HG03432 (cell line): Measurements from ENCODE around the gene TSPAN18.

Source experiments
- ATAC-seq: cut with Tn5 transposase; IDR thresholded peaks from one replicate; pipeline ENCODE4 v1.9.1; 2021; ENCODE audit warnings: mild to moderate bottlenecking, moderate library complexity; ENCODE audit not compliant: unreplicated experiment

Gene TSPAN18

DNA sequence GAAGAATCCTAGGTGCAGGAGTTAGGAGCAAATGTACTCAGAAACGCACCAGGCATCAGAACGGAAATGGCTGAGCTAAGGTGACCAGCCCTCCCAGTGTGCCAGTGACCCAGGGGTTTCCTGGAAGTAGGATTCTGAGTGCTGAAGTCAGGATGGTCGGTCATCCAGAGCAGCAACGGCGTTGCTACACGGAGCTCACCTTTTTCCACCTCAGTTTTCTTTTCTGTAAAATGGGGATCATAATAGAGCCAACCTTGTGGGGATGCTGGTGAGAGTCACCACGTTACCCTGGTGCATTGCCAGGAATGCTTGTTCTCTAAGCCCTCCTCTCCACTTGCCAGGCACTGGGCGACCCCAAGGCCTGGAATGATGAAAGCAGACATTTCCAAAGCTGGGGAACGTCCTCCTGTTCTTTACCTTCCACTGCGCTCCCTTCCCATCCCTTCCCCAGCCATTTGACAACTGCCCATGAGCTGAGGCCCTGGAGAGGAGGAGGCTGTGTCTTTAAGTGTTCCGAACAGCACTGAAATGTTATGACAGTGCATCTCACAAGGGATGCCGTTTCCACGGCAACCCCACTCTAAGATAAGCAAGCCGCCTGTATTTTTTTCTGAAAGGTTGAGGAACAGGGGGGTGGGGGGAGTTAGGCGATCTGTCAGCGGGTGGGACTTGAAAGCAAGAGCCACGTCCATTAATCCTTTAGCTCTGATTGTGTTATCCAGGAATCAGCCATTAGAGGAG lies 66.8 kb downstream of the TSPAN18 start:
- ATAC-seq = no peak

DNA sequence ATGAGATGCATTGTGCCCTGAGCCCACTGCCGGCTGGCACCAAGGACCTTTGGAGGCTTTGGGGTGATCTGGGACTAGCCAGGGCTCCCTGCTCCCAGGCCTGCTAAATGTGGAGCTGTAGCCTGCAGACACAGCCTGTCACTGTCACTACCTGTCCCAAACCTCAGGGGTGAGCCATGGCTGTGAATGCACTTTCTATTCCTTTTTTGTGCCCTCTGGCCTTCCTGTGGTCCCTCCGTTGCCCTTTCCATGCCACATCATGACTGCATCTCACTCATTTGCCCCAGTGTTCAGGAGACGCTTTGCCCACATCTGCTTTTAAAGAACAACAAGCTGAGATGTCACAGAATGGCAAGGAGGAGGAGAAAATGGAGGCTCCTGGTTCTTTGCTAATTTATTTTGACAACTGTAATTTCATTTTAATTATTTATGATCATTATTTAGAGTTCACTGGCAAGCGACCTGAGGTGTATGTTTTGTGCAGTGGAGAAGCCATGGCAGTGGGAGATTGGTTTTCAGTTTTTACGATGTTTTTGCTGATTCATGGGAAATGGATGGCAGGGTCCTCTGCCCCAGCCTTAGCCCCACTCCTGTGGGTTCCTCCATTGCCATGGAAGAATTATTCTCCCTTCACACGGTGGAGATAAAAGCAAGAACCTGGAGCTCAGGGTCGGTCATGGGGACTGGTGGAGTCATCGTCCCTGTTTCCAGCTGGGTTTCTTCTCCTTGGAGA lies 69.2 kb downstream of the TSPAN18 start:
- no peak for ATAC-seq

GRCh38 chr11:44797051-44797450 lies 70.3 kb downstream of the TSPAN18 start:
- no peak for ATAC-seq

DNA sequence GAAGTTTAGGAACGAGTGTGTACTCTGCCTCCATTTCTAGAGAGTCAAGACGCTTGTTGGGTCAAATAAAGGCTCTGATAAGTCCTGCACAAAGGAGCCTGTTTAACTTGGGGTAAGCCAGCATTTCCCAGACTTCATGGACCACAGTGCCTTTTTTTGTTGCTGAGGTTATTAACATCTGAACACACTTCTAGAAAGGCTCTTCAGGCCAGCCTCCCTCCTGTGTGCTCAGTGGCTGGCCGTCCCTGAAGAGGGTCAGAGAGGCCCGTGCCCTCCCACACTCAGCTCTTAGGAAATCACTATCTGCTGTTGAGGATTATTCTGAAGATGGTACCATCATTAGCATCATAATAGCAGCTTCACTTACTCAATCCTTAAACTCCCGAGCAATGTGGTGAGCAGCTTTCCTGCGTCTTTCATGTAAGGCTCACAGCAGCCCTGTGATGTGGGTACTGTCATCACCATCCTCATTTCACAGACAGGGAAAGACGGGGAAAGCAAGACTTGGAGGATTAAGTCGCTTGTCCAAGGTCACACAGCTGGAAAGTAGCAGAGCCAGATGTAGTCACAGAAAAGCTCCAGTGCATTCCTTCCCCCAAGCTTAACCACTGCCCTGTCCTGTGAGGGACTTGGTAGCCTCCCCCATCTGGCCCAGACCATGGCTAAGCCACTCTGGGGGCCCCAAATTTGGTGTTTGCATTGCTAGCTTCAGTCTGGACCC lies 71.3 kb downstream of the TSPAN18 start:
- no peak for ATAC-seq

DNA sequence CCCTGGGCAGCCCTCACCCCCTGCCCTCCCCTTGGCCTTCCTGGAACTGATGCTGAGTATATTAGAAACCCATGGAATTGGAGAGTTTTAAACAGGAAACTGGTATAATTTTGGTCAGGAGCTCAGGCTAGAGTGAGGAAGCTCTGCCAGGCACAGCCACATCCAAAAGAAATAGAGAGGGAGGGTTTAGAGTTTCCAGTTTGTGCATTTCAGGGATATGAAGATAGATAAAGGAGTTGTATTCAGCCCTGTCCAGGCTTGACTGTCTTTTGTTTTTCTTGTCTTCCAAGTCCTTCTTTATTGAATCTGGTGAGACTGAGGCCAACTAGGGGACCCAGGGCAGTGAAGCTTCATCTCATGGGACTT lies 71.8 kb downstream of the TSPAN18 start:
- ATAC-seq = no peak

GRCh38 chr11:44799012-44799411 lies 72.2 kb downstream of the TSPAN18 start:
- no peak for ATAC-seq

GRCh38 chr11:44802347-44802746 lies 75.6 kb downstream of the TSPAN18 start:
- ATAC-seq = no peak

DNA sequence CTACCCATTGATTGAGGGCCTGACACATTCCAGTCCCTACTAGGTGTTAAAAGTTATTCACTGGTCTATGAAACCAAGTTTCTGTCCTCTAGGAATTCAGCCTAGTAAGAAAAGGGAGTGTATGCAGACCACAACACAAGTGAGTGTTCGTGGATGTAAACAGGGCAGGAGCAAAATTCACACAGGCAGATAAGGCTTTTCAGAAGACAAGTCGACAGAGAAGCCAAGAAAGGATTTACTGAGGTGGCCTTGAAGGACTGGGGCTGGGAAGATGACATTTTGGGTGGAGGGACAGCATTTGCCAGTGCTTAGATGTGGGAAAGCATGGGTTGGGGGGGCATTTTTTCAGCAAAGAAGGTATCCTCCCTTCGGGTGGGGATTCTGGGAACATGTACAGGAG lies 76.2 kb downstream of the TSPAN18 start:
- ATAC-seq = no peak

DNA sequence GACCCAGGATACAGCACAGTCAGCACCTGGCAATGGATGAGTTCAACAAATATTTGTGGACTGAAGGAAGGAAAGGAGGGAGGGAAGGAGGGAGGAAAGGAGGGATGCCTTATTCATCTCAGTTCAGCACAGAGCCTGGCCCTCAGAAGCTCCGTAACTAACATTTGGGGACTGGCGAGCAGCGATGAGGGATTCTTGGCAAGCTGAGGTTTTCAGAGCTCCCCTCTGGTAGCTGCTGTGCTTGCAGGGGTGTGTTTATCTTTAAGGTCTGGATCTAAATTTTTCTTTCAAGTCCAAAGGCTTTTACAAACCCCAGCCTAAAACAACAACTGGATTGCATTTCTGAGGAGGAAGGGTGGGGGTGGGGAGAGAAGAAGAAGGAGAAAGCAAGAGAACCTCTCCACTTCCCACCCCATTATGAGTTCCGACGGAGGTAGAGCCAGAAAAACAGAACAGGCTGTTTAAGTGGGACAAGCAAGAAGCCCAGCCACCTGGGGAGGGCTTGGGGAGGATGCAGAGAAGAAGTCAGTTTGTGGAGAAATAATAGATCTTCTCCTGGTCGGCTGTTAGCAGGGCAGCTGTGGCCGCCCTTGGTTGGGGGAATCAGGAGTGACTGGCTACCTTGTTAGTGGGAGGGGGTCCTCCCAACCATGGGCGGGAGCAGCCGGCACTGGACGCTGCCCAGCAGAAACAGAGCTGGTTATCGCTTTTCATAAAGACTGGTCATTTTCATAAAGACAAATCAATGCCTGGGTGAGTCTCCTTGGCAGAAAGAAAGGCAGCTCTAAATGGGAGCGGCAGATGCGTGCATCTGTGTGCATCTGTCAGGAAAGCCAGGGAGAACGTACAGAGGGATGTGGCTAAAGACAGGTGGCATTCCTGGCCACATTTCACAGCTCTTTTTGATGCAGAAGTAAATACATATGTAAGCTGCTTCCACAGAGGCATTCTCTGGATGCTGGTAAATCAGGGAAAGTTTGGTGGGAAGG lies 78.0 kb downstream of the TSPAN18 start:
- no peak for ATAC-seq

- no peak for ATAC-seq
Measured at GRCh38 chr11:44805596-44805995, 78.8 kb downstream of the TSPAN18 start.

GRCh38 chr11:44808053-44808753 lies 81.4 kb downstream of the TSPAN18 start:
- no peak for ATAC-seq

DNA sequence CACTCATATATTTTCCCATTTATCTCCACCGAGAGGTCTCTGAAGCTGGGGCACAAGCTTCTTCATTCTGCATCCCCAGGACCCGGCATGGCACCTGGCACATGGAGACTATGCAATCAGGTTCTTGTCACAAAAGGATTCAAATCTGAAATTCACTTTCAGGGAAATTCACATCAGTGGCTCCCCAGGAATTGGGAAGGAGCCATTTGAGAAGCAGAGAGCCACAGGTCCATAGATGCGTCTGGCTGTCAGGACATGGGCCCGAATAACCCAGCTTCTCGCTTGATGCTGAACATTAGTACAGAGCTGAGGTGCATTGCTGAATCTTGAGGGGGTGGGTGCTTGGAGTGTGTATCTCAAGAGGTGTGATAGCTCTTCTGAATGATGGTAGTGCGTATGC lies 82.5 kb downstream of the TSPAN18 start:
- ATAC-seq = no peak

GRCh38 chr11:44811841-44812448 lies 85.2 kb downstream of the TSPAN18 start:
- no peak for ATAC-seq

DNA sequence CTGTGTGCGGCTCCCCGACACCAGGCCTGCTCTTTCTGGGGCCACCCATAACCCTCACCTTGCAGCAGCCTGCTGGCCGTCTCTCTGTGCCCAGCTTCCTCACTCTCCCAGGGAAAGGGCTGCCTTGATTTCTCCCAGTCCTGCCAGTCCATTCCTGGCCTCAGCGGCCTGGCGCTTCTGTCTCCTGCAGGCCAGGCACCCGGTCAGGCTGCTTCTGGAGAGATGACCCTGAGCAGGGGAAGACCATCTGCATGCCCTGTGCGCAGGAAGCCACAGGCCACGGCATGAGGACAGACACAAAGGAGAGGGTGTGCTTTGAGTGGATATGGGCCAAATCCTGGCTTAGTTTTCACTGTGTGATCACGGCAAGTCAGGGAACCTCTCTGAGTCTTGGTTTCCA lies 86.2 kb downstream of the TSPAN18 start:
- no peak for ATAC-seq

- no peak for ATAC-seq
Measured at GRCh38 chr11:44813401-44813800, 86.6 kb downstream of the TSPAN18 start.

- ATAC-seq = no peak
Measured at GRCh38 chr11:44814881-44815592, 88.3 kb downstream of the TSPAN18 start.

DNA sequence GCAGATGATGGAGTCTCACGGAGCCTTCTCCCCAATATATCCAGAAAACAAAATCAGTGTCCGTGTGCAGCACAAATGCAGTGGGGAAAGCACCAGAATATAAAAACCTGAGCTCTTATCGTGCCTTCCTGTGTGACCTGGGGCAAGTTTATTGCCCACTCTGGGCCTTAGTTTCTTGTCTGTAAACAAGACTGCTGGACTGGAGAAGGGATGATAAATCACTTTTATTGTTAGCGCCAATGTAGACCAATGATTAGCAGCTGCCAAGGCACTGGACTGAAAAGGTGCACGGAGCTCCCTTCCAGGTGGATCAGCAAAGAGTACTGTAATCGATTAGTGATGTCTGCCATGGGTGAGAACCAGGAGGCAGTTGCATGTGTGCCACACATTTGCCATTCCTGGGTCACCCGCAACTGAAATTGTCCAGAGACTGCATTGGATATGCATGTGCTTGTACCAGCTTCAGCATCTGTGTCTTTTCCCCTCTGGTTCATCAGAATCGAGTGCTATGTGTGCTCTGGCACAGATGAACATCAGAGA lies 89.2 kb downstream of the TSPAN18 start:
- ATAC-seq = no peak

DNA sequence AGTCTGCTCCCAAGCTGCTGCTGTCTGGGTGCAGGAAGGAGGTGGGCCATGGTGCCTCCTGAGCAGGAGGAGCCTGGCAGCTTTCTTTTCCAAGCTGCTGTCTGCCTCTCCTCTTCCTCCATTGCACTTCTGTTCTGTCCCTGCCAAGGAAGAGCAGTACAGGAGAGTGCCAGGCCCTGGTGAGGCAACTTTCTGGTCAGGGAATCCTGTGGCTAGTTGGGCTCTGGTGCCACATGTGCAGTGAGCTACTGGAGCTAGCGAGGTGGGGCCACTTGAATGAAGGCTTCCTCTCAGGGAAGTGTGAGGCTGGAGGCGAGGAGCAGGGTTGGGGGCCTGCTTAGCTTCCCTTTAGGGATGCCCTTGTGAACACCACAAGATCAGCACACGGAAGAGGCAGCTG lies 90.0 kb downstream of the TSPAN18 start:
- ATAC-seq = no peak
